T-helper 2 cell (primary cell): ENCODE results near the gene FAM83E.

Source experiments
- DNase-seq, 5 experiments: peaks; one replicate each; pipeline versions ENCODE4 v3.0.0 to v3.0.0-alpha.2; 2012 to 2022

The FAM83E gene

DNA sequence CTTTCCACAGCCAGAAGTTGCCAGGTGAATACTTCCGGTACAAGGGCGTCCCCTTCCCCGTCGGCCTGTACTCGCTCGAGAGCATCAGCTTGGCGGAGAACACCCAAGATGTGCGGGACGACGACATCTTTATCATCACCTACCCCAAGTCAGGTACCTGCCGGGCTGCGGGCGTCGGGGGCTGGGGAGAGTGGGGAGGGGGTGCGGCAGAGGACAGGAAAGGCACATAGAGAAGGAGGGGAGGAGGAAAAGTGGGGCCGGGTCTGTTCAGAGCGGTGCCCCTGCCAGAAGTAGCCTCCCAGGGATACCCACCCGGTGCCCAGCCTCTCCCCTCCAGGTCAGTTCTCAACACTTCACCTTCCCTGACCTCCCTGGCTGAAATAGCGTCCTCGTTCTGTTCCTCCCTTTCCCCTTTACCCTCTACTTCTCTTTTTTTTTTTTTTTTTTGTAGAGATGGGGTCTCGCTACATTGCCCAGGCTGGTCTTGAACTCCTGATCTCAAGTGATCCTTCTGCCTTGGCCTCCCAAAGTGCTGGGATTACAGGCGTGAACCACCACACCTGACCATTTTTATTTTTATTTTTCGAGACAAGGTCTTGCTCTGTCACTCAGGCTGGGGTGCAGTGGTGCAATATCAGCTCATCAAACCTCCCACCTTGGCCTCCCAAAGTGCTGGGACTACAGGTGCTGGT, 38.8 kb downstream of the FAM83E start:
- no peak for DNase-seq

DNA sequence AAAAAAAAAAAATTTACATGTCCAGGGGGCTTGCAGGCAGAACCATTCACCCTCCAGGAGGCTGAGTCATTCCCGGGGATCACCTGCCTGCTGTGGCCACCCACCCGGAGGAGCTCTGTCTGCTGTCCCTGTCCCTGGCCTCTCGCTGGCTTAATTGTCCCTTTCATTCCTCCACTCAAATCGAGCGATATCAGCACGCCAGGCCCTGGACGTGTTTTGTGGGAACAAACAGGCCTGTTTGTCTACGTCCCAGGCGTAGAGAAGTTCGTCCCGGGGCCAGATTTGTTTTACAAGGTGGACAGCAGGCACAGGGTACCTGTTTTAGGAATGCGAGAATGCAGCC, 41.7 kb downstream of the FAM83E start:
- DNase-seq = no peak

DNA sequence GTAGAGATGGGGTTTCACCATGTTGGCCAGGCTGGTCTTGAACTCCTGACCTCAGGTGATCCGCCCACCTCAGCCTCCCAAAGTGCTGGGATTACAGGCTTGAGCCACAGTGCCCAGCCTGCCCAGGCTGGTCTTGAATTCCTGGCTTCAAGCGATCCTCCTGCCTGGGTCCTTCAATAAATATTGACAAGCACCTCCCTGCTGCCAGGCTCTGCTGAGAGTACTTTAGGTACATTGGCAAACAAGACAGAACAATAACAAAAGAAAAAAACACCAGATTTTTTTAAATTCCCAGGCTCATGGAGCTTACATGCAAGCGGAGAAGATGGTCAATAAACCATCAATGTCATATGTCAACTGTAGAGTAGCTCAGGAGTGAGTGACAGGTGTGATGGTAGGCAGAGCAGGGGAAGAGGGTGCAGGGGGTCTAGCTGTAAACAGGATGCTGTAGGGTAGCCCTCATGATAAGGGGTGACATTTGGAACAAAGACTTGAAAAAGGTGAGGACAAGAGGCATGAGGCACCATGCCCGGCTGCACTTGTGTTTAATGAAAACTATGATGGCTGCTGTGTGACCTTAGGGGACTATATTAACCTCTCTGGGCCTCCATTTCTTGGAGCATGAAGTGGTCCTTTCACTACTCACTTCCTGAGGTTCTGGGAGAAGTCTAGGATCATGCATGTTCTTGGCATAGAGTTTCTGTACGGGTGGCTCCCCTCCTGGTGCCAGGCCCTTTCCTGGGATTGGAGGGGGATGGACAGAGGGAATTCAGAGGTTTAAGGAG, 43.3 kb downstream of the FAM83E start:
- DNase-seq = no peak

DNA sequence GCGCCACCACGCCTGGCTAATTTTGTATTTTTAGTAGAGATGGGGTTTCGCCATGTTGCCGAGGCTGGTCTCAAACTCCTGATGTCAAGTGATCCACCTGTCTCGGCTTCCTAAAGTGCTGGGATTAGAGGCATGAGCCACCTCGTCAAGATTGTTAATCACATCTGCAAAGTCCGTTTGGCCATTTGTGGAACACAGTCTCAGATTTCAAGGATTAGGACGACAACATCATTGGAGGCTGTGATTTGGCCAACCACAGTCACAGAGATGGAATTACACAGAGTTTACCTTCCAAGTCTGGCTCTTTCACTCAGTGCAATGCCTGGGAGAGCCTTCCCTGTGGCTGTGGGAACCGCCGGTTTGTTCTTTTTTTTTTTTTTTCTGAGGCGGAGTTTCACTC, 45.1 kb downstream of the FAM83E start:
- DNase-seq = no peak

DNA sequence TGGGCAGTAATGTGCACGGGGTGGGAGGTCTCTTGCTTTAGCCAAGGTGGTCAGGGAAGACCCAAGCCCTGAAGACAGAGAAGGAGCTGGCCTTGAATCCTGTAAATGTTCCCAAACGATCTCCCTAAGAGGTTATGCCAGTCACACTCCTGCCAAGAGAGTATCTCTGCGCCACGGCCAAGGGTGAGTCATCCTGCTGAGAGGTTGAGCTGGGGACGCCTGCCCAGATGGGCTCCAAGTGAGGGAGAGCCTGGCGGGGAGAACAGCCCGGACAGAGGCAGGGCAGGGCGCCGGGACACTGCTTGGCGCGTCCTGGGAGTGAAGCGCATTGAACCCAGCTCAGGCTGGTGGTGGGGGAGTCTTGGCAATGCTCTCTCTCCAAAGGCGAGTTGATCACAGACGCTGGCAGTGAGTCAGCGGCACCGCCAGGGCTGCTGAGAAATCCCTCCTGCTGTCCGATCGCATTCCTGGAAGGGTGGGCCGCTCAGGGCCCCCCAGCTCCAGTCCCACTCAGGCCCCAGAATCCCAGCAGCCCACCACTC, 46.5 kb downstream of the FAM83E start:
- DNase-seq = no peak

DNA sequence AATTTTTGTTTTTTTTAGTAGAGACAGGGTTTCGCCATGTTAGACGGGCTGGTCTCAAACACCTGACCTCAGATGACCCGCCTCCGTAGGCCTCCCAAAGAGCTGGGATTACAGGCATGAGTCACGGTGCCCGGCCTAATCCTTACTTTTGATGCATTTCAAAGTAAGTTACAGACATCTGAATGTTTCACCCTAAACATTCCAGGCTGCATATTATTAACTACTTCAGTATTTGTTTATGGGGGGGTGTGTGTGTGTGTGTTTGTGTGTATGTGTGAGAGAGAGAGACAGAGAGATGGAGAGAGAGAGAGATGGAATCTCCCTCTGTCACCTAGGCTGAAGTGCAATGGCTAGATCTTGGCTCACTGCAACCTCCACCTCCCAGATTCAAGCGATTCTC, 49.8 kb downstream of the FAM83E start:
- no peak for DNase-seq
